G401 (cell line): ENCODE measurements around the gene FOXN4. TPM values are rescaled to one million over a fixed set of nuclear protein-coding genes. Genes with fewer than 3 reads are reported as not detected.
"Not testable (repeated sequence)": the region's sequence is repeated elsewhere in the genome, so short reads cannot be mapped to it uniquely, and the experiment has no call there.

Source experiments
- DNase-seq: peaks from one replicate; pipeline ENCODE4 v3.0.0-alpha.2; 2015; ENCODE audit warnings: low spot score
- in situ Hi-C: cut with HindIII; loops from 2 replicates; pipeline ENCODE4 v1.10.0; 2016; ENCODE audit warnings: low sequenced_read_pairs, mixed read lengths
- total RNA-seq: library from RNA; depleted of rRNA; stranded (reverse); fragments of >200 nt; shearing (Covaris generic); gene quantifications from 2 replicates; pipeline ENCODE4 v1.2.3, GENCODE V29; 2014; rRNA removed

FOXN4 gene
- 0.43 and 0.78 TPM in 2 replicates for total RNA-seq

- DNase-seq = no peak
- in situ Hi-C loops = no loop called here
Observed at GRCh38 chr12:109308534-109309380, at the start of gene FOXN4. TSS of gene FOXN4 (minus strand) at chr12:109309284. CDS start at chr12:109308321, 963 bp downstream.

- in situ Hi-C loops = no loop called here
- no peak for DNase-seq
Observed at GRCh38 chr12:109358154-109358869, 49.2 kb upstream of the FOXN4 start.

- no peak for DNase-seq
- in situ Hi-C loops = no loop called here
Observed at GRCh38 chr12:109357032-109357431, 47.9 kb upstream of the FOXN4 start.

GRCh38 chr12:109356577-109356976 is 47.5 kb upstream of the FOXN4 start:
- in situ Hi-C loops = no loop called here

GRCh38 chr12:109352184-109352583 is 43.1 kb upstream of the FOXN4 start:
- no peak for DNase-seq
- in situ Hi-C loops = no loop called here

More at GRCh38 chr12:109356577-109356976, 47.5 kb upstream of the FOXN4 start:
- no peak for DNase-seq

- in situ Hi-C loops = no loop called here
Observed at GRCh38 chr12:109347589-109347988, 38.5 kb upstream of the FOXN4 start, which contains the start of gene MYO1H. TSS of gene MYO1H (plus strand) at chr12:109347900. CDS start at chr12:109347961, 61 bp downstream.

GRCh38 chr12:109346920-109347319 is 37.8 kb upstream of the FOXN4 start:
- in situ Hi-C loops = no loop called here
- DNase-seq = no peak

More at GRCh38 chr12:109347589-109347988, 38.5 kb upstream of the FOXN4 start, which contains the start of gene MYO1H:
- no peak for DNase-seq

GRCh38 chr12:109345428-109345827 is 36.3 kb upstream of the FOXN4 start:
- no peak for DNase-seq
- in situ Hi-C loops = no loop called here

- in situ Hi-C loops = no loop called here
Observed at GRCh38 chr12:109343677-109344076, 34.6 kb upstream of the FOXN4 start.

GRCh38 chr12:109336593-109336992 is 27.5 kb upstream of the FOXN4 start:
- in situ Hi-C loops = no loop called here

More at GRCh38 chr12:109343677-109344076, 34.6 kb upstream of the FOXN4 start:
- DNase-seq = no peak

GRCh38 chr12:109334887-109335286 is 25.8 kb upstream of the FOXN4 start:
- DNase-seq = no peak
- in situ Hi-C loops = no loop called here

More at GRCh38 chr12:109336593-109336992, 27.5 kb upstream of the FOXN4 start:
- DNase-seq = no peak

GRCh38 chr12:109331301-109331952 is 22.3 kb upstream of the FOXN4 start:
- DNase-seq = no peak
- in situ Hi-C loops = no loop called here

- DNase-seq = no peak
- in situ Hi-C loops = no loop called here
Observed at GRCh38 chr12:109330282-109331230, 21.5 kb upstream of the FOXN4 start.

- in situ Hi-C loops = no loop called here
- no peak for DNase-seq
Observed at GRCh38 chr12:109329686-109330085, 20.6 kb upstream of the FOXN4 start.

GRCh38 chr12:109329003-109329402 is 19.9 kb upstream of the FOXN4 start:
- in situ Hi-C loops = no loop called here
- DNase-seq = no peak

GRCh38 chr12:109321294-109321693 is 12.2 kb upstream of the FOXN4 start:
- DNase-seq, in situ Hi-C loops: not testable (repeated sequence)

GRCh38 chr12:109310247-109311125 is 1.4 kb upstream of the FOXN4 start:
- in situ Hi-C loops = no loop called here
- no peak for DNase-seq
